Glutamatergic neuron (in vitro differentiated cells): Measurements from ENCODE around the gene LCN6. TPM values are rescaled to one million over a fixed set of nuclear protein-coding genes. Genes with fewer than 3 reads are reported as not detected.

Experiments
- DNase-seq: peaks from one replicate; pipeline ENCODE4 v3.0.0; 2022
- H3K27ac Mint-ChIP-seq: one replicate; pipeline ENCODE4 v1.8.0; 2020; ENCODE audit warnings: mild to moderate bottlenecking, mixed read lengths, inconsistent platforms; ENCODE audit not compliant: unreplicated experiment
- H3K27me3 Mint-ChIP-seq: one replicate; pipeline ENCODE4 v1.8.0; 2020; ENCODE audit warnings: mild to moderate bottlenecking, moderate library complexity, mixed read lengths, inconsistent platforms; ENCODE audit not compliant: unreplicated experiment
- H3K36me3 Mint-ChIP-seq: one replicate; pipeline ENCODE4 v1.8.0; 2020; ENCODE audit warnings: mild to moderate bottlenecking, mixed read lengths, inconsistent platforms; ENCODE audit not compliant: unreplicated experiment
- H3K4me1 Mint-ChIP-seq: one replicate; pipeline ENCODE4 v1.8.0; 2020; ENCODE audit warnings: mild to moderate bottlenecking, low read depth, mixed read lengths, inconsistent platforms; ENCODE audit not compliant: unreplicated experiment
- H3K4me3 Mint-ChIP-seq: one replicate; pipeline ENCODE4 v1.8.0; 2020; ENCODE audit warnings: mild to moderate bottlenecking, mixed read lengths, inconsistent platforms; ENCODE audit not compliant: unreplicated experiment
- H3K9me3 Mint-ChIP-seq: one replicate; pipeline ENCODE4 v1.8.0; 2020; ENCODE audit warnings: mild to moderate bottlenecking, moderate library complexity, mixed read lengths, inconsistent platforms; ENCODE audit not compliant: unreplicated experiment
- total RNA-seq: library from RNA; stranded (reverse); fragmentation: NEBNext Ultra II Directional; extraction: Animal tissue kit (Norgen Biotek cat#: 25700); gene quantifications from one replicate; pipeline ENCODE4 v1.2.1, GENCODE V29; 2021; ENCODE audit not compliant: unreplicated experiment
- TF ChIP-seq, protein P1 (sequence below): fragments of 200-600 bp; sonication (generic); IDR thresholded peaks from one replicate; pipeline ENCODE4 v1.5.0; 2021; ENCODE audit not compliant: partially characterized antibody, unreplicated experiment

Gene LCN6
- total RNA-seq, 1 donor from 2014 or later = not detected

DNA sequence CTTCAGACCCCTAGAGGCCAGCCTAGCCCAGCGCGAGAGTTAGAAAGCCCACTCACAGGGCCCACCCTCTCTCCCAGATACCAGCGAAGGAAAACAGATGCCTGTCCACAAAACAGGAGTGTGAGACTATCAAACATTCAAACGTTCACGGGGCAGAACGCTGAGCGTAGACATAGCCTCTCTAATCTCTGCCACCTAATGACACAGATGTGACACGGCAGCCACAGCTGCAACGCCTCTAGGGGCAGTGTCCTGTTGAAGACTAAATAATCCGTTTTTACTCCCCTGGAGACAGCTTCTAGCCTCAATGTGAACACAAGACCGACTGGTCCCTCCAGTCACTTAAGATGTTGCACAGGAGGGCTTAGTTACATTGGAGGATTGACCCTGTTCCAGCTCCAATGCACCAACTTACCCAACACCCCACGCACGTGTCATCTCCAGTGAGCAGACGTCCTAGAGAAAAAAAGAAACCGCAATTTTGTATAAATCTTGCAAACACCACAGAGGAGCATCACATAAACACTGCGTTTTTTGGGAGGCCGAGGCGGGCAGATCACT, 21.6 kb downstream of the LCN6 start:
- TF ChIP-seq, protein P1, sequence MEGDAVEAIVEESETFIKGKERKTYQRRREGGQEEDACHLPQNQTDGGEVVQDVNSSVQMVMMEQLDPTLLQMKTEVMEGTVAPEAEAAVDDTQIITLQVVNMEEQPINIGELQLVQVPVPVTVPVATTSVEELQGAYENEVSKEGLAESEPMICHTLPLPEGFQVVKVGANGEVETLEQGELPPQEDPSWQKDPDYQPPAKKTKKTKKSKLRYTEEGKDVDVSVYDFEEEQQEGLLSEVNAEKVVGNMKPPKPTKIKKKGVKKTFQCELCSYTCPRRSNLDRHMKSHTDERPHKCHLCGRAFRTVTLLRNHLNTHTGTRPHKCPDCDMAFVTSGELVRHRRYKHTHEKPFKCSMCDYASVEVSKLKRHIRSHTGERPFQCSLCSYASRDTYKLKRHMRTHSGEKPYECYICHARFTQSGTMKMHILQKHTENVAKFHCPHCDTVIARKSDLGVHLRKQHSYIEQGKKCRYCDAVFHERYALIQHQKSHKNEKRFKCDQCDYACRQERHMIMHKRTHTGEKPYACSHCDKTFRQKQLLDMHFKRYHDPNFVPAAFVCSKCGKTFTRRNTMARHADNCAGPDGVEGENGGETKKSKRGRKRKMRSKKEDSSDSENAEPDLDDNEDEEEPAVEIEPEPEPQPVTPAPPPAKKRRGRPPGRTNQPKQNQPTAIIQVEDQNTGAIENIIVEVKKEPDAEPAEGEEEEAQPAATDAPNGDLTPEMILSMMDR = peak; percentile 34
- Mint-ChIP-seq H3K9me3 (peaks cover 8% of the 10 kb centered on the region), H3K27ac (peak overlapping the region; percentile 86), H3K36me3 (peaks cover 4% of the 10 kb centered on the region), H3K4me1 (peaks cover 14% of the 10 kb centered on the region), H3K4me3 (peak overlapping the region; percentile 95), H3K27me3 (peaks cover 14% of the 10 kb centered on the region)
- no peak for DNase-seq

DNA sequence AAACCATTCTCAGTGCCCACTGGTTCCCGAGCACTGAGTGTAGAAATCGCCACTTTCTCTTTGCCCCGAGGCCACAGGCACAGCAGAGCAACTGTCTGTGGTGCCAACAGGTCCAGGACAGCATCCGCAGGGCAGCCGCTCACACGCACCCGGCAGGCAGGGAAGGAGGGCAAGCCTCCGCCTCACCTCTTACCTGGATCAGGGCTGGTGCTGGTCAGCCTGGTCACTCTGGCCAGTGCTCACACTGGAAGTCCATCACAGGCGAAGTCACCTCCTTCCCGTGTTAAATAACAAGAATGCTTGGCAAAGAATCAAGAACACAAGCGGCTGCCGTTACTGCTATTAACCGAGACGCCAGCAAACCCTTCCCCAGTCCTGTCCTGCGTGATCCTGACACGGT, 22.2 kb downstream of the LCN6 start:
- Mint-ChIP-seq H3K27ac (peak overlapping the region; percentile 86), H3K27me3 (peaks cover 14% of the 10 kb centered on the region)
- DNase-seq = no peak

DNA sequence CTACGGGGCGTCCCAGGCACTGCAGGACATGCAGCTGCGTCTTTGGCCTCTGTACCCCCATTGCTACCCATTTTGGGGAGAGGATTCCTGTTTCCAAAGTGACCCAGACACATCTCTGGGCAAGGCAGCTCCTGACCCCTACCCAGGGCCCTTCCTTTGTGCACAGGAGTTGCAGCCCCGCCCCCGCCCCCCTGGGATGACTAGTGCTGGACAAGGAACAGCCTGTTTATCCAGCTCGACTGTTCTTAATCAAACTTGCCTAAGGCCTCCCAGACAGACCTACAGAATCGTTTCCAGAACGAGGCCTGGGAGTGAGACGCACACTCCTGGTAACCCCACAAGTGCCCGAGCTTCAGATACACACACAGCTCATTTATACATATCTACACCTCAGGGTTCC, 22.7 kb downstream of the LCN6 start:
- Mint-ChIP-seq H3K36me3 (peaks cover 4% of the 10 kb centered on the region), H3K4me1 (peaks cover 14% of the 10 kb centered on the region), H3K27ac (no peak overlapping the region), H3K9me3 (peaks cover 8% of the 10 kb centered on the region), H3K4me3 (peak overlapping the region; percentile 95), H3K27me3 (peaks cover 12% of the 10 kb centered on the region)
- TF ChIP-seq, protein P1 = no peak
- DNase-seq = no peak

More for the DNA sequence above, 22.2 kb downstream of the LCN6 start:
- H3K4me1 Mint-ChIP-seq = peaks cover 14% of the 10 kb centered on the region
- TF ChIP-seq, protein P1 = no peak
- peaks cover 8% of the 10 kb centered on the region for H3K9me3 Mint-ChIP-seq
- peak overlapping the region; percentile 95 for H3K4me3 Mint-ChIP-seq
- peaks cover 4% of the 10 kb centered on the region for H3K36me3 Mint-ChIP-seq

DNA sequence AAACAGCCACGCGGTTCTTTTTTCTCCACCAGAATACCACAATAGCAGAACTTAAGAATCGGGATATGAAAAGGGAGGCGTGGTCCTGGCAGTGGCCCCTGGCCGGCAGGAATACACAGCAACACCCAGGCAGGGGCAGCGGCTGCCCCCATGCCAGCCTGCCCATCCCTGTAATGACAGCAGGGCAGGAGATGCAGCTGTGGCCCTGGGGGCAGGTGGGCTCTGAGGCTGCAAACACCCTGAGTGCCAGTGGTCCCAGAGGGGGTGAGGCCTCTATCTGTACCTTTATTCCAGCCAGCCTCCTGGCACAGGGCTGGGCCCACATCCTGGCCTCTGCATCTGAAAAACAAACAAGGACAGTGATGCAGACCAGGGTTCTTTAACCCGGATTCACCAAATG, 23.6 kb downstream of the LCN6 start:
- Mint-ChIP-seq H3K36me3 (peaks cover 4% of the 10 kb centered on the region), H3K4me3 (peak overlapping the region; percentile 19), H3K27me3 (peaks cover 12% of the 10 kb centered on the region), H3K9me3 (peaks cover 9% of the 10 kb centered on the region), H3K27ac (no peak overlapping the region), H3K4me1 (peaks cover 16% of the 10 kb centered on the region)
- TF ChIP-seq, protein P1 = no peak
- no peak for DNase-seq

DNA sequence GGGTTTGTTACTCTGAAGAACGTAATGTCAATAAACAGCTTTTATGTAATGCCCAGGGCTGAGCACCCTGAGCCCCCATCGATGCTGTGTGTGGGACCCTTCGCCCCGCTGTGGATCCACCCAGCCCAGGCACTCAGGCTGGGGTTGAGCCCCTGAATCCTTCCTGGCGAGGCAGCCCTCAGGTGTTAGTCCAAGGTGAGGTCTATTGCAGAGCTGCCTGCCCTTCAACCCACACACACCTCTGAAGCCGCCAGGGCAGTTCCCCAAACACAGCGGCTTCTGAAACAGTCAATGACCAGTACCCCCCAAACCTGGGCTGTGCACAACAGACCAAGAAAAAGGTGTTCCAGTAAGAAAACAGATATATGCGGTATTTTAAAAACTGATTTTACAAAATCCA, 24.3 kb downstream of the LCN6 start:
- DNase-seq = no peak
- H3K9me3 Mint-ChIP-seq = peaks cover 8% of the 10 kb centered on the region
- TF ChIP-seq, protein P1 = no peak
- peaks cover 12% of the 10 kb centered on the region for H3K27me3 Mint-ChIP-seq
- H3K4me3 Mint-ChIP-seq = no peak overlapping the region
- peaks cover 4% of the 10 kb centered on the region for H3K36me3 Mint-ChIP-seq
- no peak overlapping the region for H3K27ac Mint-ChIP-seq
- H3K4me1 Mint-ChIP-seq = peaks cover 16% of the 10 kb centered on the region
